ENCODE results near the gene KNDC1.

DNA sequence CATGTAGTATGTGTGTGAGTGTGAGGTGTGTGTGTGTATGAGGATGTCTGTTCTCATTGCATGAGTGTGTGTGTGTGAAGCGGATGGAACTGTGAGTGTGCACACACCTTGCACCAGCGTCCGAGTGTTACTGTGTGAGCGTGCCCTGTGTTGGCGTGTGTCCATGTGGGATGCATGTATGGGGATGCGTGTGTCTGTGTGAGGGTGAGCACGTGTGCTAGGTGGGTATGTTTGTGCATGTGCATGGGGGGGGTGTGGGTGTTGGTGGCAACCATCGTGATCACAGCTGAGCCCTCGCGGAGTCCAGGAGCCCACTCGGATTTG is 6.4 kb downstream of the KNDC1 start:
- TF ChIP-seq, protein P1, sequence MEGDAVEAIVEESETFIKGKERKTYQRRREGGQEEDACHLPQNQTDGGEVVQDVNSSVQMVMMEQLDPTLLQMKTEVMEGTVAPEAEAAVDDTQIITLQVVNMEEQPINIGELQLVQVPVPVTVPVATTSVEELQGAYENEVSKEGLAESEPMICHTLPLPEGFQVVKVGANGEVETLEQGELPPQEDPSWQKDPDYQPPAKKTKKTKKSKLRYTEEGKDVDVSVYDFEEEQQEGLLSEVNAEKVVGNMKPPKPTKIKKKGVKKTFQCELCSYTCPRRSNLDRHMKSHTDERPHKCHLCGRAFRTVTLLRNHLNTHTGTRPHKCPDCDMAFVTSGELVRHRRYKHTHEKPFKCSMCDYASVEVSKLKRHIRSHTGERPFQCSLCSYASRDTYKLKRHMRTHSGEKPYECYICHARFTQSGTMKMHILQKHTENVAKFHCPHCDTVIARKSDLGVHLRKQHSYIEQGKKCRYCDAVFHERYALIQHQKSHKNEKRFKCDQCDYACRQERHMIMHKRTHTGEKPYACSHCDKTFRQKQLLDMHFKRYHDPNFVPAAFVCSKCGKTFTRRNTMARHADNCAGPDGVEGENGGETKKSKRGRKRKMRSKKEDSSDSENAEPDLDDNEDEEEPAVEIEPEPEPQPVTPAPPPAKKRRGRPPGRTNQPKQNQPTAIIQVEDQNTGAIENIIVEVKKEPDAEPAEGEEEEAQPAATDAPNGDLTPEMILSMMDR (IDR thresholded peaks at IDR 0.05), result no peak
- no peak for TF ChIP-seq POLR2A (IDR thresholded peaks at IDR 0.05)
